B cell (primary cell): ENCODE results near the gene ZBTB16. TPM values are rescaled to one million over a fixed set of nuclear protein-coding genes. Genes with fewer than 3 reads are reported as not detected.

Experiments
- ATAC-seq: fragments of 200-7000 bp; cut with Tn5 transposase; one replicate; pipeline ENCODE4 v1.10.0; 2021; ENCODE audit warnings: low read depth, mild to moderate bottlenecking, moderate number of reproducible peaks, moderate library complexity
- CTCF ChIA-PET: fragments of 350-600 bp; sonication (Branson Sonifier 250); formaldehyde crosslinking; loops from one replicate; lab custom pipeline; 2021; ENCODE audit warnings: antibody characterized with exemption, inconsistent platforms; lab: Charles Lee
- POLR2A ChIA-PET: fragments of 350-600 bp; sonication (Branson Sonifier 250); formaldehyde crosslinking; loops from one replicate; lab custom pipeline; 2021; ENCODE audit warnings: antibody characterized with exemption; lab: Charles Lee
- DNase-seq: peaks from one replicate; pipeline ENCODE4 v3.0.0; 2013
- H2AFZ ChIP-seq: 2 replicates; pipeline ENCODE4 v1.6.1; 2012; ENCODE audit warnings: mild to moderate bottlenecking, low read depth, low read length; ENCODE audit not compliant: insufficient read depth, poor library complexity, severe bottlenecking
- H3K27ac ChIP-seq, 2 donors: 1 replicate in 1 of 2; 2 replicates in 1 of 2; pipeline ENCODE4 v1.5.1; 2012 to 2013; ENCODE audit warnings: low read length in 2 of 2, mild to moderate bottlenecking in 2 of 2, moderate library complexity in 1 of 2
- H3K27me3 ChIP-seq, 4 experiments: fragments of 200-600 bp in 1 of 4; sonication (generic) in 1 of 4; replicated peaks in 1 of 4; 1 replicate in 2 of 4; 2 replicates in 2 of 4; pipeline versions ENCODE4 v1.6.1 to v1.7.0; 2013 to 2016; ENCODE audit warnings: low read length in 3 of 4, mild to moderate bottlenecking in 2 of 4, mixed read lengths in 1 of 4, moderate library complexity in 1 of 4; ENCODE audit not compliant: insufficient read depth in 4 of 4, control insufficient read depth in 3 of 4; ENCODE audit errors: control extremely low read depth in 1 of 4
- H3K36me3 ChIP-seq, 2 experiments: replicated peaks in 1 of 2; 1 replicate in 1 of 2; 2 replicates in 1 of 2; pipeline versions ENCODE4 v1.6.1 to v1.7.1; 2013; ENCODE audit warnings: low read length in 1 of 2; ENCODE audit not compliant: insufficient read depth in 2 of 2, control insufficient read depth in 1 of 2; ENCODE audit errors: control extremely low read depth in 1 of 2, extremely low read depth in 1 of 2
- H3K4me1 ChIP-seq, 2 donors: fragments of 200-600 bp in 1 of 2; sonication (generic) in 1 of 2; 1 replicate in 1 of 2; 2 replicates in 1 of 2; pipeline versions ENCODE4 v1.5.1 to v1.6.1; 2013 to 2017; ENCODE audit warnings: low read length in 2 of 2; ENCODE audit not compliant: control insufficient read depth in 2 of 2, insufficient read depth in 2 of 2
- H3K4me2 ChIP-seq: replicated peaks from 2 replicates; pipeline ENCODE3; 2012; ENCODE audit warnings: mild to moderate bottlenecking, low read depth, low read length; ENCODE audit not compliant: poor library complexity, severe bottlenecking
- H3K4me3 ChIP-seq, 5 experiments: fragments of 200-600 bp in 1 of 5; sonication (generic) in 1 of 5; 1 replicate in 3 of 5; 2 replicates in 2 of 5; pipeline versions ENCODE4 v1.5.1 to v1.7.0; 2011 to 2016; ENCODE audit warnings: low read length in 4 of 5, mild to moderate bottlenecking in 4 of 5, low read depth in 2 of 5, control low read depth in 1 of 5, moderate library complexity in 1 of 5; ENCODE audit not compliant: insufficient read depth in 1 of 5; ENCODE audit errors: control extremely low read depth in 1 of 5, extremely low read depth in 1 of 5
- H3K79me2 ChIP-seq: fragments of 200-600 bp; sonication (generic); one replicate; pipeline ENCODE4 v1.6.0; 2016; ENCODE audit warnings: low read length; ENCODE audit not compliant: control insufficient read depth, insufficient read depth
- H3K9ac ChIP-seq: fragments of 200-600 bp; sonication (generic); 2 replicates; pipeline ENCODE4 v1.6.1; 2017; ENCODE audit warnings: mild to moderate bottlenecking, low read length, moderate library complexity
- H3K9me3 ChIP-seq, 3 donors: one replicate each; pipeline versions ENCODE4 v1.6.1 to v1.7.1; 2013; ENCODE audit warnings: low read length in 2 of 3; ENCODE audit not compliant: control insufficient read depth in 2 of 3, insufficient read depth in 1 of 3; ENCODE audit errors: control extremely low read depth in 1 of 3
- H4K20me1 ChIP-seq: 2 replicates; pipeline ENCODE4 v1.6.0; 2012; ENCODE audit warnings: mild to moderate bottlenecking, low read length; ENCODE audit not compliant: insufficient read depth, control insufficient read depth, poor library complexity, severe bottlenecking
- H3K27ac Mint-ChIP-seq: one replicate; pipeline ENCODE4 v1.8.0; 2021; ENCODE audit warnings: mixed read lengths
- H3K27me3 Mint-ChIP-seq: one replicate; pipeline ENCODE4 v1.8.0; 2021; ENCODE audit warnings: mixed read lengths
- H3K4me1 Mint-ChIP-seq: one replicate; pipeline ENCODE4 v1.8.0; 2021; ENCODE audit warnings: mixed read lengths
- H3K4me3 Mint-ChIP-seq: one replicate; pipeline ENCODE4 v1.8.0; 2021; ENCODE audit warnings: mixed read lengths
- H3K9me3 Mint-ChIP-seq: one replicate; pipeline ENCODE4 v1.8.0; 2022; ENCODE audit warnings: mixed read lengths; ENCODE audit not compliant: insufficient read depth
- EZH2 ChIP-seq: IDR thresholded peaks from 2 replicates; pipeline ENCODE4 v1.6.1; 2012; ENCODE audit warnings: borderline replicate concordance, low read depth, mild to moderate bottlenecking, moderate library complexity, low read length; ENCODE audit not compliant: insufficient read depth, poor library complexity, severe bottlenecking
- WGBS: methylation state at CpG from one replicate; pipeline ENCODE4 v1.1.5; 2013; ENCODE audit warnings: missing lambda C conversion rate; ENCODE audit not compliant: insufficient coverage; 5-methylcytosine and 5-hydroxymethylcytosine counted together
- intact Hi-C: fragments of 100-400 bp; cut with micrococcal nuclease; formaldehyde crosslinking; loops from one replicate; pipeline ENCODE4 v1.10.0; 2022
- polyA plus RNA-seq: library from polyadenylated mRNA; depleted of rRNA; stranded (reverse); fragments of >200 nt; gene quantifications from 2 replicates; pipeline ENCODE4 v1.2.3, GENCODE V29; 2012
- total RNA-seq, 2 donors: library from RNA; stranded (reverse); fragments of 120-200 nt in 1 of 2; gene quantifications; 1 replicate in 1 of 2; 2 replicates in 1 of 2; pipeline versions ENCODE4 v1.2.3 to v1.2.4, GENCODE V29; 2013 to 2022
- TF ChIP-seq, protein P1 (sequence below): fragments of 200-600 bp; IDR thresholded peaks from one replicate; pipeline ENCODE4 v1.8.0; 2022; ENCODE audit warnings: antibody characterized with exemption, mild to moderate bottlenecking

ZBTB16 gene
- total and polyA plus RNA-seq, 2 donors (not counting 1 experiment from before 2014, with no cell fraction given): 16.0 to 20.6 TPM

GRCh38 chr11:114052160-114052559 is 7.4 kb upstream of the ZBTB16 start:
- POLR2A ChIA-PET: no interaction called here
- Mint-ChIP-seq H3K27me3 (peaks cover 28% of the 10 kb centered on the region), H3K9me3 (no peaks in the 10 kb centered on the region), H3K4me1 (no peaks in the 10 kb centered on the region), H3K27ac (no peak overlapping the region), H3K4me3 (no peak overlapping the region)
- Histone ChIP-seq H3K9ac (no peak overlapping the region), H4K20me1 (no peaks in the 10 kb centered on the region), H3K4me3 (no peak overlapping the region), H2AFZ (no peak overlapping the region), H3K4me2 (no peak overlapping the region), H3K9me3 (no peaks in the 10 kb centered on the region), H3K27me3 (peaks cover 0 to 18% (median 1%) of the 10 kb centered on the region in 4 experiments), H3K79me2 (no peaks in the 10 kb centered on the region), H3K27ac (no peak overlapping the region), H3K4me1 (no peaks in the 10 kb centered on the region), H3K36me3 (no peaks in the 10 kb centered on the region)
- ATAC-seq (no peak), DNase-seq (no peak)
- intact Hi-C loops: no loop called here
- no peak for TF ChIP-seq EZH2
- TF ChIP-seq, protein P1, sequence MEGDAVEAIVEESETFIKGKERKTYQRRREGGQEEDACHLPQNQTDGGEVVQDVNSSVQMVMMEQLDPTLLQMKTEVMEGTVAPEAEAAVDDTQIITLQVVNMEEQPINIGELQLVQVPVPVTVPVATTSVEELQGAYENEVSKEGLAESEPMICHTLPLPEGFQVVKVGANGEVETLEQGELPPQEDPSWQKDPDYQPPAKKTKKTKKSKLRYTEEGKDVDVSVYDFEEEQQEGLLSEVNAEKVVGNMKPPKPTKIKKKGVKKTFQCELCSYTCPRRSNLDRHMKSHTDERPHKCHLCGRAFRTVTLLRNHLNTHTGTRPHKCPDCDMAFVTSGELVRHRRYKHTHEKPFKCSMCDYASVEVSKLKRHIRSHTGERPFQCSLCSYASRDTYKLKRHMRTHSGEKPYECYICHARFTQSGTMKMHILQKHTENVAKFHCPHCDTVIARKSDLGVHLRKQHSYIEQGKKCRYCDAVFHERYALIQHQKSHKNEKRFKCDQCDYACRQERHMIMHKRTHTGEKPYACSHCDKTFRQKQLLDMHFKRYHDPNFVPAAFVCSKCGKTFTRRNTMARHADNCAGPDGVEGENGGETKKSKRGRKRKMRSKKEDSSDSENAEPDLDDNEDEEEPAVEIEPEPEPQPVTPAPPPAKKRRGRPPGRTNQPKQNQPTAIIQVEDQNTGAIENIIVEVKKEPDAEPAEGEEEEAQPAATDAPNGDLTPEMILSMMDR: no peak
- WGBS: 86% methylated on average over 4 of the region's 5 CpGs
- CTCF ChIA-PET: interaction anchor here (1.1 to 2.3 kb wide), 6 partner anchors 9 to 209 kb away, joined by 3 to 6 read pairs (median 4); no protein-coding TSS in a partner anchor

- H2AFZ ChIP-seq: no peak overlapping the region
- no peak overlapping the region for H3K4me2 ChIP-seq
- Mint-ChIP-seq H3K4me1 (no peaks in the 10 kb centered on the region), H3K27me3 (peaks cover 34% of the 10 kb centered on the region), H3K9me3 (no peaks in the 10 kb centered on the region), H3K27ac (no peak overlapping the region), H3K4me3 (no peak overlapping the region)
- WGBS: 86% methylated on average over 1 of the region's 2 CpGs
- intact Hi-C loops: no loop called here
- DNase-seq (no peak), ATAC-seq (no peak)
- no peak overlapping the region for H3K27ac ChIP-seq
- no peaks in the 10 kb centered on the region for H4K20me1 ChIP-seq
- POLR2A ChIA-PET: no interaction called here
- H3K9me3 ChIP-seq: peaks cover 0 to 1% (median 0%) of the 10 kb centered on the region in 3 donors
- no peaks in the 10 kb centered on the region for H3K36me3 ChIP-seq
- CTCF ChIA-PET: interaction anchor here (1.0 to 2.0 kb wide), 4 partner anchors 15 to 210 kb away, joined by 3 to 8 read pairs (median 4); no protein-coding TSS in a partner anchor
- no peaks in the 10 kb centered on the region for H3K79me2 ChIP-seq
- H3K4me1 ChIP-seq: peaks cover 1 to 2% of the 10 kb centered on the region in 2 donors
- no peak overlapping the region for H3K9ac ChIP-seq
- H3K4me3 ChIP-seq: no peak overlapping the region
- no peak for TF ChIP-seq EZH2
- TF ChIP-seq, protein P1: no peak
- H3K27me3 ChIP-seq: peaks cover 0 to 27% (median 10%) of the 10 kb centered on the region in 4 experiments
Observed at GRCh38 chr11:114053406-114053805, 6.1 kb upstream of the ZBTB16 start.
